NCI-H128 (cell line): ENCODE data around the gene ATL1.
A peak's percentile ranks its signal among the peaks of the same experiment; 100 is the strongest.
"Not testable (repeated sequence)": the region's sequence is repeated elsewhere in the genome, so short reads cannot be mapped to it uniquely, and the experiment has no call there.

ENCODE experiments used
- DNase-seq: peaks from one replicate; lab custom pipeline; 2025; ENCODE audit not compliant: unreplicated experiment; lab: John Stamatoyannopoulos, UW

ATL1 gene

DNA sequence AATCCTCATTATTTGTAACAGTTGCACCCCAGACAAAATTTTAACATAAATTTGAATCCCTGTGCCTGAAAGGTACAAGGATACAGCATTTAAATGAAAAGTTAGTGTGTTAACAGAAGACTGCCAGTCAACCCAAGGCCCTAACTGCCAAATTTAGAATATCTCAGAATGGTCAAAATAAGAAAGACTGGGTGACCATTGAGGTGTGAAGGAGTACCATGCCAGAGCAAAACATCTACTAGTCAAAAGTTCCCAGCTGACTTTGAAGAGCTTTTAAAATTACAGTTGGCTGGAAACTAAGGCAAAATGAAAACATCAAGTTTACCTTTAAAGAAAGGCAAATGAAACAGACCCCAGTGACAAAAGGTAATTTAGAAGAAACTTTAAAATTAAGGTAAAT lies 89.7 kb downstream of the ATL1 start:
- DNase-seq = no peak

DNA sequence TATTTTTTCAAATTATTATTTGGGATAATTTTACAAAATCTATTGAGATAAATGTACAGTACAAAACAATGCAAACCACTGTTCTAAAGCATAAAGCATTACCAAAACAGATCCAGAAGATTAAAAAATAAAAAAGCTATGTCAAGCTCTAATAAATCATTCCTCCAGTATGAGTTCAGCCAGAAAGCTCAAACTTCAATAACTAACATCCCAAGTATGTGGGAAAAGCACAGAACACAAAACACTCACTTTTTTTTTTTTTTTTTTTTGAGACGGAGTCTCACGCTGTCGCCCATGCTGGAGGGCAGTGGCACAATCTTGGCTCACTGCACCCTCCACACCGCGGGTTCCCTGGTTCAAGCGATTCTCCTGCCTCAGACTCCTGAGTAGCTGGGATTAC lies 96.8 kb downstream of the ATL1 start:
- no peak for DNase-seq

DNA sequence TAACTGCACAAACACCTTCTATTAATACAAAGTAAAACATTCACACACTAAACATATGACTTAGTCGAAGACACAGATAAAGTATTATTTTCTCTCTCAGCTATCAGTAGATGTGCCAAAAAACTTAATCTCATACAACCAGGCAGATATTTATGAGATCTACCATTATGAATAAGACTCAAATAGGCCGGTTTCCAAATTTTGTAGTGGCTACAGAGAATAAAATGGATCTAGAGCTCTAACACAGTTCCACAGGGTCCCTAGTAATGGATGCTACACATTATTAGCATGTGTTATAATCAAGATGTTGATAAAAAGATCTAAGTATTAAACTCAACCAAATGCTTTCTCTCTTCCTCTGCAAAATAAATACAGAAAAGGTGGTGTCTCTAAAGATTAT lies 97.8 kb downstream of the ATL1 start:
- no peak for DNase-seq

DNA sequence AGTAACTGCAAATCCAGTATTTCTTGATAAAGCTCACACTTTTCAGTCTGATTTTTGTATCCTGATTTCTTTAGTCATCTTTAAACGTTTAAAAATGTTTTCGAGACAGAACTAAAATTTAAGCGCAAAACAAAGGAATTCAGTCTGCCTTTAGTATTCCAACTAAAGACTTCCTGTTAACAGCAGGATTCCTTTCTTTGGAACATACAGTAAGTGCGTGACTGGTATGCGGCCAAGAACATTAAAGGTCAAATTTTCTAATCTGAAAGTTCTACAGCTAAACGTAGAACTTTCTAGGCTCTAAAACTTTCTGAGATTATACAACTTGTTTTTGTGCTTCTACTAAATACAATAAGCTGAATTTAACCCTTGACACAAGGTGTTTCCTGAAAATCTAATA lies 98.3 kb downstream of the ATL1 start:
- DNase-seq = no peak

DNA sequence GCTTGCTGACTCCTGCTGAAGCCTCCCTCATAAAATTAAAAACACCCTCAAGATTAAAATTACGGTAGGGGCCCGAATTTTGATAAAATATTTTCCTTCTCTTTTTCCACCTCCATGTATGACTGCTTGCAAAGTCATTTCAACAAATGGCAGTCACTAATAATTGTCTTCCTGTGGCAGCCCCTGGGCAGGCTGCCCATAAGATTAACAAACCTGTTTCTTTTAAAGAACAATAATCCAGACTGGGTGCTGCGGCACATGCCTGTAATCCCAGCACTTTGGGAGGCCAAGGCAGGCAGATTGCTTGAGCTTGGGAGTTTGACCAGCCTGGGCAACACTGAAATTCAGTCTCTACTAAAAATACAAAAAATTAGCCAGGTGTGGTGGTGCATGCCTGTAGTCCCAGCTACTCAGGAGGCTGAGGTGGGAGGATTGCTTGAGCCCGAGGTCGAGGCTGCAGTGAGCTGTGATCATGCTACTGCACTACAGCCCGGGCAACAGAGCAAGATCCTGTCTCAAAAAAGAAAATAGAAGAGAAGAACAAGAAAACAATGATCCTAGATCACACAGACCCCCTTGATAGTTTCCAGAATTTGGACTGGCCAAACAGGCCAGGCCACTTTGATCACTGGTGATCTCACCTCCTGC lies 99.5 kb downstream of the ATL1 start:
- DNase-seq = no peak

DNA sequence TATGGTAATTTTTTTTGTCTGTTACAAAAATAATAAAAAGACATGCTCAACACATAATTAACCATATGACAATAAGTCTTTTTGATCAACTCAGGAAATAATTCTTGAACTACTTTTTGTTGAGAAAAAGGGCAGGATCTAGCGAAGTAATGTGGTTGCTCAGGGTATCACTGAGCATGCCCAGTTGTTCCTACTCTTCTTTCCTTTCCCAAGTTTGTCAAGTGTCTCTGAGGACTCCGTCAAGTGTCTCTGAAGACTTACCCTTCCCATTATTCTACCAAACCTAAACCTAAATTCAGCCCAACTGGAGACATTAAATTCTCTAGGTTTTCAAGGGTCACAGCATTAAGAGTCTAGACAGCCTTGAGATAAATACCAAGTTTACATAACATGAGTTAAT lies 104.6 kb downstream of the ATL1 start:
- not testable (repeated sequence) for DNase-seq

DNA sequence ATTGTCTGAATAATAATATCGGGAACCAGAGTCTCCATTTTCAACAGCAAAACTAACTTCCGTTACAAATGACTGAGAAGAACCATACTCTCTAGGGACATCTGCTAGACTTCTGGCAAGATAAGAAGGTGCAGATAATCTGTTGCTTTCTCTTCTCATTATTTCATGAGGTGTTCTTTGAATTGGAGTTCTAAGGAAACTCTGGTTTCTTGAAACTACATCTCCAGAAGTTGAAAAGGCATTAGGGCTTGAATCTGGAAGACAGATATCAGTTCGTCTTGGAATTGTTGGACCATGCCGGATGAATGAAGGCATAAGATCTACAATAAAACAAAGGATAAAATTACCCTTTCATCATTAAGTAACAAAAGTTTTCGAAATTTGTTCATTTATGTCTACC lies 105.4 kb downstream of the ATL1 start:
- not testable (repeated sequence) for DNase-seq

DNA sequence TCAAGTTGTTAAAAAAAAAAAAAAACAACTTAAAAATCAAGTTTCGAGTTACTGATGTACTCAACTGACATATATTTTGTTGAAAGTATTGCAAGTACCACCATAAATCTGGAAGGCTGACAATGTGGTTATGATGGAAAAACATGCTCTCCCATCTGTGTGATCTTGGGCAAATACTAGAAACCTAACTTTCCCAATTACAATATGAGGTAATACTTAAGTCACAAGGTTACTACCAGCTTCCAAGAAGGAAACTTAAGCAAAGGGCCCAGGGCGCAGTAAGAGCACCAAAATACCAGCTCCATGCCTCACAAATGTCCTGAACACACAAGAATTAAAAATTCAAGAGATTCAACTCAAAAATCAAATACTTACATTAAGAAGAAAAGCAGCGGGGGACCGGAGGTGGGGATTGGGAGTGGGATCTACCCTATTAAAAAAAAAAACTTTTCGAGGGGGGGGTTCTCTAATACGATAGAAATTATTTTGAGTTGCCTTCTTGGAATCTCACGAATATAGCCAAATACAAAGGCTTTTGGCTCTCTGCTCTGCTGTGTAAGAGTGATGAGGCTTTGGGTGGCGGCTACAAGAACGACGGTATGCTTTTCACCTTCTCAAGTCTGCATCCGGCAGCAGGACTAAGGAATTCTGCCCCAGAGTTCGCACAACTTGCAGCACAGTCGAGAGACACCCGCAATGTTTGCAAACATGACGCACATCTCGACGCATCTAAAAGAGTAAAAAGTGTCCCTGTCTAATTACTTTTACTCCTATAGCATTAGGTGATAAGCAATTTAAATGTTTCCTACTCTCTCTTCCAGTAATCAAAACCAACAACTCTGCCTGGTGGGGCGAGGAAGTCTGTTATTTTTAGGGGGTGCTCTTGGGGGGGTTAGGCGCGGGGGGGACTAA lies 107.1 kb downstream of the ATL1 start:
- DNase-seq = no peak

DNA sequence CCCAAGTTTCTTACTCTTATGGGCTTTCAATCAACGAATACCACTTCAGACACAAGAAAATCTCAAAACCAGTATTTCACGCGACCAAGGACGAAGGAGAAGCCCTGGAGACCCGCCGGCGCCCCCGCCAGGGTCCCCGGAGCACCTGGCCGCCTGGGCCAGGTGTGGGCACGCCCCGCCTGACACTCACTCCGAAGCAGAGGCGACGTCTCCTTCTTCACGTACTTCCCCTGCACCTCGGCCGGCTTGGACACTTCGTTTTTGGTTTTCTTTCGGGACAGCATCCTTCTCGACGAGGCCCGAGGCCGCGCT lies 107.7 kb downstream of the ATL1 start:
- DNase-seq = peak; percentile 7

DNA sequence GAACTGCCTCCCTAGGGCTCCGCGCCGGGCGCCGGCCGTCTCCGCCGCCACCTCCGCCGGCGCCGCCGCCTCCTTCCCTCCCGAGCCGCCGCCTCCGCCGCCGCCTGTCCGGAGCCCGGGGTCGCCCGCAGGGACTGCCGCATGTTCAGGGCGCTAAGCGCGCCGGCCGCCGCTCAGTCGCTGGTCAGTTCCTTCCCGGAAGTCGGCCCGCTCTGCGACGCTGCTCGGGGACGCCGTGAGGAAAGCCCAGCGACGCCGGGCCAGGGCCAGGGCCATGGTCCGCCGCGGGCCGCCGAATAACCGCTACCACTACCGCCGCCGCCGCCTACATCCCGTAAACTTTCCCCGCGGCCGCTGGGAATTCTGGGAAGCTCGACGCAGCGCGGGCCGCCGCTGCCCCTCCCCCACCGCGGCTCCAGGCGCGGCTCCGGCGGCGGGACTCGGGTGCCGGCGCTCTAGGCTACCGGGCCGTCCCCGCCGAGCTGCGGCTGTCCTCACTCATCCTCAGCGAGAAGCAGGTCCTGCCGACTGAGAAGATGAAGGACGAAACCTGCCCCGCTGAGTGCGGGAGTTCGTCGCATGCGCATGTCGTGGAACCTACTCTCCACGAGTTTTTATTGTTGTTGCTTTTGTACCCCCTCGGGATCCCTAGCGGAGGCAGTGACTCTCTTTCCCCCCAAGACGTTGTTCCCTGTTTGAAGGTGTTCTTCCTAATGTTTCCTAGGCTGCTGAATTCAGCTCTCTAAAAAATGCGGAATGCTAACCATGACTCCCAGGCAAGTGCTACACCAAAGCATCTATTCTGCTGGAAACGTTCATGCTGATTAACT lies 108.3 kb downstream of the ATL1 start, which contains the start of gene SAV1:
SAV1 (minus strand) TSS at position 311 of the 830 bp plus-strand sequence. CDS start 339 bp downstream, outside the sequence.
- peak; percentile 50 for DNase-seq

DNA sequence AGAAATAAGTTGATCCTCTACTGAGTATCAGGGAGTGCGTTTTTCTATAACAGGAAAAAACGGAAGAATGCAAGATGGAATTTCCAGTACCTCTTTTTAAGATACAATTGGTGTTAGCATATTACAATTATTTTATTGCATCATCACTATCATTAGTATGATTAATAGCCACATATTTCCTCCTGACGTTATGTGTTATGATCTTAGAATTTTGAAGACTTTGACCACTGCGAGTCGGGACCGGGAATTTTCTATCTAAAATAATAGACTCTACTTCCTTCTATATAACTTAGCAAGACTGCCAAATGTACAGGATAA lies 108.8 kb downstream of the ATL1 start:
- DNase-seq = no peak

DNA sequence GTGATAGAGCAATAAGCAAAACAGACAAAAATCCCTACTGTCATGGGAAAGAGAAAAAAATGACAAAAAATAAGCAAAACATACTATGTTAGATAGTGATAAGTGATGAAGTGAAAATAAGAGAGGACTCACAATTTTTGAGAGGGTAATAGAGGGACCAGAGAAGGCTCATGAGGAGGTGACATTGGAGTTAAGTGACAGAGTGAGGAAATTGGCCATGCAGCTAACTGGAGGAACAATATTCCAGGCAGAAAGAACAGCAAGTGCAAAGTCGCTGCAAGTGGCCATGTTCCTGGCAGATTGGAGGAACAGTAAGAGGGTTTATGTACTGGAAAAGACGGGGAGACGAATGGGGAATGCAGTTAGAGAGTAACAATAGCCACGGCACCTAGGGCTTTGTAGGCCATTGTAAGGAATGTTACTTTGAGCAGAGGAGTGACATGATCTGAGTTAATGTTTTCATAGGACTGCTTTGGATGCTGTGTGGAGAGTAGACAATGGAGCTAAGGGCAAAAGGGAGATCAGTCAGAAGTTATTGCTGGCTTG lies 109.6 kb downstream of the ATL1 start:
- DNase-seq = no peak

DNA sequence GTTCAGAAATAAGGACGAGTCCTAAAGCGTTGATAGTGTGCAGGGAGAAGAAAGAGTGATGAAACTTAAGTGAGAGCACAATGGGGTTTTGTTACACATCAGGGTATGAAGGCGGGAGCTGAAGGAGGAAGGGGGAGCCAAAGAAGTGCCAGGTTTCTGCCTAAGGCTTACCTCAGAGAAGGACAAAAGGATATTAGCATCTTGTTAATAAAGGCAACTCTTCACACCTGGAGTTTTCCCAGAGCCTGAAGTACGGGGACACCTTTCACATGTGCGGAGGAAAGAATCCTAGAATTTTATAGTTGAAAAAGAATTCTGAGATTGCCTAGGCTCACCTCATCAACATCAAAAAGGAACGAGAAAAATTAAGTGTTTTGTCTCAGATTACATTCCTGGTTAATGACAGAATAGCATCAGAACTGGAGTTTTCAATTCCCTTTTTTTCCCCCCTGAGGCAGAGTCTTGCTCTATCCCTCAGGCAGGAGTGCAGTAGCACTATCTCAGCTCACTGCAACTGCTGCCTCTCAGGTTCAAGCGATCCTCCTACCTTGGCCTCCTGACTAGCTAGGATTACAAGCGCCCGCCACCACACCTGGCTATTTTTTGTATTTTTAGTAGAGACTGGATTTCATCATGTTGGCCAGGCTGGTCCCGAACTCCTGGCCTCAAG lies 110.4 kb downstream of the ATL1 start:
- no peak for DNase-seq

DNA sequence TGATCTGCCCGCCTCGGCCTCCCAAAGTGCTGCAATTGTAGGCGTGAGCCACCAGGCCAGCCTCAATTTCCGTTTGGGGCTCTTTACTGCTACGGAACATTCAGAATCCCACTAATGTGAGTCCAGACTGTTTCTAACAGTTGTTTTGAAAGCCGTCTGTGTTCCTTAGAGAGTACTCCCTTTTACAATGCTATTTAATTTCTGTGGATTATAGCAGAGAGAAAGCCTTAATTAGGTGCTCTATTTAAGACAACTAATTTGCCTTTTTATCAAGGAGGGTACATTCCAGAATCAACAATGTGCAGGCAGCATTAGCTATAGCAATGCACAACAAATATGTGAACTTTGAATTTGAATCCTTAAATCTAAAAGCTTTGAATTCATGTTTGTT lies 110.9 kb downstream of the ATL1 start:
- DNase-seq = no peak

DNA sequence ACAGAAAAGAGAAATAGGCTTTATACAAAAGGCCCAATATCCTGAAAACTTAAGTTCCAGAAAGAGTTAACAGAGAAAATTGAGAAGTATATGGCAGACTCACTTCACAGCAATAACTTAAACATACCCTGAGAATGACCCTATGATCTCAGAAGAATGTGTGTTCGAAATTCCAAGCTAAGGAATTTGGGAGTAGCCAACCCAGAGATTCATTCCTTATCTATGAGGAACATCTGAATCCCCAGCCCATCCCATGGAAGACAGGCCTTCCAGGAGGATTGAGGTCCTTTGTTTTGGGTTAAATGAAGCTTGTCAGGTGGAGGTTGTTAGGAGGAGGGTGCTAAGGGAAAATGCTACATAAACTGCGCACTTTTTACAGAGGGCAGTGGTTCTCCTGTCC lies 115.7 kb downstream of the ATL1 start:
- no peak for DNase-seq

DNA sequence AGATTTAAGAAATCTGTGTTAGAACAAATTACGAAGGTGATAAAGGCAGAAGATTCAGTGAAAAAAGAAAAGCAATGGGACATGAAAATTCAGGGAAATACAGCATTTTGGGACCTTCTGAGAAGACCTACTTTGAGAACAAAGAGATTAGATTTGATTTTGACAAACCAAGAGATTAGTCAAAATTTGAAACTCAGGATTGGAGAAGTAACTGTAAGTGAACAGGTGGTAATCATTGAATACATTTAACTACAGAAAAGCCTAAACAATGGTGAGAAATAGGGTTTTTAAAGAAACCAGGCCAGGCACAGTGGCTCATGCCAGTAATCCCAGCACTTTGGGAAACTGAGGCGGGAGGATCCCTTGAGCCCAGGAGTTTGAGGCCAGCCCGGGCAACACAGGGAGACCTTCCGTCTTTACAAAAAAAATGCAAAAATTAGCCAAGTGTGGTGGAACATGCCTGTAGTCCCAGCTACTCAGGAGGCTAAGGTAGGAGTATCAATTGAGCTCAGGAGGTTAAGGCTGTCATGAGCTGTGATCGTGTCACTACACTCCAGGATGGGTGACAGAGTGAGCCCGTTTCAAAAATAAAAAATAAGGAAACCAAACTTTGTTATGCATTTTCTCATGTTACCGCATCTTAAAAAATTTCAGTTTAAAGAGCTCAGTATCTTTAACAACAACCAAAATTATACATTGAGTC lies 117.0 kb downstream of the ATL1 start:
- DNase-seq = no peak

DNA sequence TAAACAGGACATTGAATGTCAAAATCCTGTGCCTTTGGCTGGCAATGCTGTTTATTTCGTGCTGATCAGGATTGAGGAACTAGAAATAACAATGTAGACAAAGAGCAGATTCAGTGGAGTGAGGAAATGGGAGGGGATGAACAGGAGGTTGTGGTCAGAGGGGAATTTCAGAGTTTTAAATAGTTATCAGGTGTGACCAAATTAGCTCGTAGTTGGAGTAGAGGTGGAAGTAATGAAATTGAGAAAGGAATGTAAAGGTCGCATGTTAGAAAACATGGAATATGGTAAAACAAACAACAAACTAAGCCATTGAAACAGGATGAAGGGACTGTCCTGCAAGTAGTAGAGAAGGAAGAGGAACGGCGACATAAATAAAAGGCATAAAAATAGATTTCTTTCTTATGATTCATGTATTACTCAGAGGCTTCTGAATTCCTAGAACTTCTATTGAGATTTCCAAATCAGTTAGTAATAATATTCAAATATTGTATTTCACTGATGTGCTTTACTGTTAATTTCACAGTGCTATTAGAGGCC lies 117.7 kb downstream of the ATL1 start:
- no peak for DNase-seq

DNA sequence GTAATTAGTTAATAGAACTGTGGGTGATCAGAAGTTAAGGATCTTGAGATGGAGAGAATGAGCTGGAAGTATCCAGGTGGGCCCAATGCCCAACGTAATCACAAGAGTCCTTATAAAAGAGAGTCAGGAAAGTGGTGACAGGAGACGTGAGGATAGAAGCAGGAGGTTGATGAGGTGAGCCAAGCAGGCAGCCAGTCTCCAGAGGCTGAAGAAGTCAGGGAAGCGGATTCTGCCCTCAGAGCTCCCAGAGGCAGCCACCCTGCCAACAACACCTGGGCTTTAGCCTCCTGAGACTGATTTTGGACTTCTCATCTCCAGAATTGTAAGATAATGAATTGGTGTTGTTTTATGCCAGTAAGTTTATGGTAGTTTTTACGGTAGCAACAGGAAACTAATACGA lies 118.2 kb downstream of the ATL1 start:
- DNase-seq = no peak

DNA sequence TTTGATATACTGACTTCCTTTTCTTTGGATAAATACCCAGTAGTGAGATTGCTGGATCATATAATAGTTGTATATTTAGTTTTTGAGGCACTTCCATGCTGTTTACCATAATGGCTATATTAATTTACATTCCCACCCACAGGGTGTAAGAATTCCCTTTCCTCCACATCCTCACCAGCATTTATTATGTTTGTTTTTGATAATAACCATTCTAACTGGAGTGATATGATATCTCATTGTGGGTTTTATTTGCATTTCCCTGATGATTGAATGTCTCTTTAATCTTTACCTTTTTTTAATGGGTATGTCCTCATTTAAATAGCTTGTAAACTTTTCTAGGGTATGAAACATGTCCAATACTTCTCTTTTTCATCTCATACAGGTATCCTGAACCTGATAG lies 119.7 kb downstream of the ATL1 start:
- no peak for DNase-seq
